IMR-90 (cell line): ENCODE measurements around the gene IGF2.

Source experiments
- BHLHE40 ChIP-seq: fragments of 150-350 bp; IDR thresholded peaks from 2 replicates; pipeline ENCODE4 v1.6.1; 2016; ENCODE audit warnings: mild to moderate bottlenecking, low read depth, low read length
- CEBPB ChIP-seq: IDR thresholded peaks from 2 replicates; pipeline ENCODE4 v1.6.1; 2012; ENCODE audit warnings: low read depth, low read length, improper control_type of control experiment
- CTCF ChIP-seq: conservative IDR thresholded peaks from 2 replicates; pipeline ENCODE4 v1.5.1; 2012; ENCODE audit warnings: mild to moderate bottlenecking, low read depth, low read length, improper control_type of control experiment
- FOS ChIP-seq: fragments of 150-350 bp; IDR thresholded peaks from 2 replicates; pipeline ENCODE4 v1.6.1; 2016; ENCODE audit warnings: low read depth, low read length
- MAFK ChIP-seq: IDR thresholded peaks from 2 replicates; pipeline ENCODE4 v1.6.1; 2012; ENCODE audit warnings: low read depth, low read length, improper control_type of control experiment
- MAZ ChIP-seq: IDR thresholded peaks from 2 replicates; pipeline ENCODE4 v1.6.1; 2012; ENCODE audit warnings: low read depth, mild to moderate bottlenecking, low read length, improper control_type of control experiment, moderate library complexity, borderline replicate concordance
- MXI1 ChIP-seq: IDR thresholded peaks from 2 replicates; pipeline ENCODE4 v1.6.1; 2012; ENCODE audit warnings: low read depth, mild to moderate bottlenecking, low read length, moderate library complexity, borderline replicate concordance
- POLR2A ChIP-seq: IDR thresholded peaks from 2 replicates; pipeline ENCODE4 v1.6.1; 2012; ENCODE audit warnings: mild to moderate bottlenecking, low read depth, low read length
- RAD21 ChIP-seq: IDR thresholded peaks from 2 replicates; pipeline ENCODE4 v1.6.1; 2012; ENCODE audit warnings: low read length, improper control_type of control experiment
- RCOR1 ChIP-seq: IDR thresholded peaks from 2 replicates; pipeline ENCODE4 v1.6.1; 2012; ENCODE audit warnings: mild to moderate bottlenecking, low read length, improper control_type of control experiment; ENCODE audit not compliant: insufficient replicate concordance
- RFX5 ChIP-seq: IDR thresholded peaks from 2 replicates; pipeline ENCODE4 v1.8.0; 2012; ENCODE audit warnings: low read depth, mild to moderate bottlenecking, low read length, moderate library complexity
- SMC3 ChIP-seq: fragments of 150-350 bp; IDR thresholded peaks from 2 replicates; pipeline ENCODE4 v1.6.1; 2016; ENCODE audit warnings: low read depth, mild to moderate bottlenecking, antibody characterized with exemption, low read length, moderate library complexity
- USF2 ChIP-seq: fragments of 150-350 bp; IDR thresholded peaks from 2 replicates; pipeline ENCODE4 v1.6.1; 2017; ENCODE audit warnings: mild to moderate bottlenecking, antibody characterized with exemption, low read length, low read depth

DNA sequence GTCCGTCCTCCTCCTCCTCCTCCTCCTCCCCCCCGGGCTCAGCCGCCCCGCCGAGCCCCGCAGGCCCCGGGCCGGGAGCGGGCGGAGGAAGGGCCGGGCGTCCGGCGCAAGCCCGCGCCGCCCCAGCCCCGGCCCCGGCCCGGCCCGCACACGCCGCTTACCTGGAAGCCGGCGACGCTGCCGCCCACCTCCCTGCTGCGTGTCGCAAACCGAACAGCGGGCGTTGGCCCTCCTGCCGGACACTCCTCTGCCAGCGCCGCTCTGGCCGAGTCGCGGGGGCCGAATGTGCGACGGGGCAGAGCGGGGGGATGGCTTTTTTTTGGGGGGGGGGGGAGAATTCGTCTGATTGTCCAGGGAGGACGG is 1.1 kb downstream of the IGF2 start:
- TF ChIP-seq RFX5 (no peak), CTCF (no peak), MAFK (no peak), MXI1 (no peak), POLR2A (no peak), FOS (no peak), SMC3 (no peak), RAD21 (no peak), MAZ (no peak), BHLHE40 (no peak), USF2 (no peak), CEBPB (no peak), RCOR1 (no peak)
